Stimulated activated CD8-positive, alpha-beta memory T cell treated with anti-CD3 and anti-CD28 coated beads, Interleukin-7, amount 100 ng/mL, for 48 hours (primary cell): ENCODE results near the gene CRKL.
"Not testable (repeated sequence)": the region's sequence is repeated elsewhere in the genome, so short reads cannot be mapped to it uniquely, and the experiment has no call there.

Experiments
- DNase-seq, 2 donors: peaks; one replicate each; pipeline ENCODE4 v3.0.0-alpha.2; 2020; ENCODE audit warnings: low read depth in 1 of 2; ENCODE audit errors: extremely low read depth in 1 of 2

Gene CRKL

GRCh38 chr22:20901093-20902033 is 15.8 kb upstream of the CRKL start:
- not testable (repeated sequence) for DNase-seq

- DNase-seq: no peak
Observed at GRCh38 chr22:20903093-20903492, 14.1 kb upstream of the CRKL start.

GRCh38 chr22:20904008-20904979 is 12.9 kb upstream of the CRKL start:
- DNase-seq: no peak

- DNase-seq: no peak
Observed at GRCh38 chr22:20904980-20905355, 12.2 kb upstream of the CRKL start.

GRCh38 chr22:20905415-20906386 is 11.5 kb upstream of the CRKL start:
- no peak for DNase-seq

- no peak for DNase-seq
Observed at GRCh38 chr22:20906387-20906767, 10.8 kb upstream of the CRKL start.

GRCh38 chr22:20908717-20909116 is 8.5 kb upstream of the CRKL start:
- not testable (repeated sequence) for DNase-seq

- no peak for DNase-seq
Observed at GRCh38 chr22:20909543-20910303, 7.5 kb upstream of the CRKL start.

GRCh38 chr22:20912494-20912893 is 4.7 kb upstream of the CRKL start:
- no peak for DNase-seq

GRCh38 chr22:20918663-20919218 is 1.5 kb downstream of the CRKL start:
- DNase-seq: no peak

GRCh38 chr22:20919718-20920117 is 2.5 kb downstream of the CRKL start:
- no peak for DNase-seq

- no peak for DNase-seq
Observed at GRCh38 chr22:20920881-20921203, 3.6 kb downstream of the CRKL start.

GRCh38 chr22:20922141-20922751 is 5.0 kb downstream of the CRKL start:
- no peak for DNase-seq

- no peak for DNase-seq
Observed at GRCh38 chr22:20926243-20926642, 9.0 kb downstream of the CRKL start.

- no peak for DNase-seq
Observed at GRCh38 chr22:20927940-20928572, 10.8 kb downstream of the CRKL start.

GRCh38 chr22:20928573-20928967 is 11.4 kb downstream of the CRKL start:
- DNase-seq: no peak

GRCh38 chr22:20930004-20930403 is 12.8 kb downstream of the CRKL start:
- no peak for DNase-seq

- DNase-seq: not testable (repeated sequence)
Observed at GRCh38 chr22:20930435-20930834, 13.2 kb downstream of the CRKL start.
